ENCODE measurements around the gene SLC12A7.

The SLC12A7 gene

GRCh38 chr5:1051366-1051720 is 60.5 kb downstream of the SLC12A7 start:
- no peak overlapping the region for H3K4me3 ChIP-seq (ENCODE audit: low read depth, low read length)
- no peak for TF ChIP-seq CTCF (IDR thresholded peaks at IDR 0.05; ENCODE audit: low read depth, low read length)
- H3K9me3 ChIP-seq, result no peaks in the 10 kb centered on the region
- H3K27me3 ChIP-seq, result no peaks in the 10 kb centered on the region
- H3K4me1 ChIP-seq, result peaks cover 7% of the 10 kb centered on the region
- DNase-seq, result no peak
- no peaks in the 10 kb centered on the region; the same call in 1 of the 2 replicates for H3K36me3 ChIP-seq

- TF ChIP-seq CTCF (IDR thresholded peaks at IDR 0.05; ENCODE audit: low read depth, low read length), result no peak
- Histone ChIP-seq H3K36me3 (no peaks in the 10 kb centered on the region; the same call in 1 of the 2 replicates), H3K4me1 (peaks cover 7% of the 10 kb centered on the region), H3K4me3 (ENCODE audit: low read depth, low read length) (no peak overlapping the region), H3K9me3 (no peaks in the 10 kb centered on the region), H3K27me3 (no peaks in the 10 kb centered on the region)
- DNase-seq, result peak; percentile 83
Measured at GRCh38 chr5:1050423-1051365, 61.2 kb downstream of the SLC12A7 start.

GRCh38 chr5:1048861-1049838 is 62.7 kb downstream of the SLC12A7 start:
- H3K4me3 ChIP-seq (ENCODE audit: low read depth, low read length), result no peak overlapping the region
- H3K9me3 ChIP-seq, result no peaks in the 10 kb centered on the region
- DNase-seq, result no peak
- peaks cover 7% of the 10 kb centered on the region for H3K4me1 ChIP-seq
- H3K27me3 ChIP-seq, result no peaks in the 10 kb centered on the region
- H3K36me3 ChIP-seq, result no peaks in the 10 kb centered on the region; the same call in 1 of the 2 replicates
- no peak for TF ChIP-seq CTCF (IDR thresholded peaks at IDR 0.05; ENCODE audit: low read depth, low read length)

GRCh38 chr5:1048162-1048721 is 63.6 kb downstream of the SLC12A7 start:
- no peak for TF ChIP-seq CTCF (IDR thresholded peaks at IDR 0.05; ENCODE audit: low read depth, low read length)
- Histone ChIP-seq H3K4me3 (ENCODE audit: low read depth, low read length) (no peak overlapping the region), H3K4me1 (peaks cover 7% of the 10 kb centered on the region), H3K36me3 (no peaks in the 10 kb centered on the region; the same call in 1 of the 2 replicates), H3K27me3 (no peaks in the 10 kb centered on the region), H3K9me3 (no peaks in the 10 kb centered on the region)
- DNase-seq, result no peak

- Histone ChIP-seq H3K9me3 (no peaks in the 10 kb centered on the region), H3K4me1 (peaks cover 7% of the 10 kb centered on the region), H3K4me3 (ENCODE audit: low read depth, low read length) (no peak overlapping the region), H3K36me3 (no peaks in the 10 kb centered on the region; the same call in 1 of the 2 replicates), H3K27me3 (no peaks in the 10 kb centered on the region)
- no peak for TF ChIP-seq CTCF (IDR thresholded peaks at IDR 0.05; ENCODE audit: low read depth, low read length)
- no peak for DNase-seq
Measured at GRCh38 chr5:1047332-1047965, 64.4 kb downstream of the SLC12A7 start.

Measured in BE2C (cell line).